H9 (cell line): Measurements from ENCODE around the gene VSX1. TPM values are rescaled to one million over a fixed set of nuclear protein-coding genes. Genes with fewer than 3 reads are reported as not detected.

Source experiments
- DNase-seq: peaks from one replicate; pipeline ENCODE4 v3.0.0-alpha.2; 2017
- H2AFZ ChIP-seq: one replicate; pipeline ENCODE4 v1.6.1; 2013; ENCODE audit warnings: mild to moderate bottlenecking, low read length, control low read depth, moderate library complexity
- H2AK5ac ChIP-seq: 2 replicates; pipeline ENCODE4 v1.6.1; 2013; ENCODE audit warnings: low read length, control low read depth, mixed read lengths; ENCODE audit not compliant: insufficient read length
- H2BK120ac ChIP-seq: one replicate; pipeline ENCODE4 v1.6.1; 2013; ENCODE audit warnings: low read depth, mild to moderate bottlenecking, low read length, control low read depth, inconsistent platforms; ENCODE audit not compliant: poor library complexity, severe bottlenecking
- H2BK12ac ChIP-seq: 2 replicates; pipeline ENCODE4 v1.6.1; 2013; ENCODE audit warnings: low read length, control low read depth, mixed read lengths, low read depth; ENCODE audit not compliant: insufficient read length
- H2BK15ac ChIP-seq: 2 replicates; pipeline ENCODE4 v1.6.1; 2013; ENCODE audit warnings: low read depth, low read length, control low read depth
- H2BK20ac ChIP-seq: one replicate; pipeline ENCODE4 v1.6.1; 2013; ENCODE audit warnings: low read depth, mild to moderate bottlenecking, low read length, control low read depth, inconsistent platforms; ENCODE audit not compliant: poor library complexity, severe bottlenecking
- H2BK5ac ChIP-seq: 2 replicates; pipeline ENCODE4 v1.6.1; 2013; ENCODE audit warnings: low read length, control low read depth, mixed read lengths; ENCODE audit not compliant: insufficient read length
- H3K14ac ChIP-seq: 2 replicates; pipeline ENCODE4 v1.6.1; 2013; ENCODE audit warnings: low read length, control low read depth; ENCODE audit not compliant: insufficient read depth
- H3K18ac ChIP-seq: 2 replicates; pipeline ENCODE4 v1.6.1; 2013; ENCODE audit warnings: low read depth, mild to moderate bottlenecking, mixed read lengths, low read length, control low read depth; ENCODE audit not compliant: insufficient read length
- H3K23ac ChIP-seq: 2 replicates; pipeline ENCODE4 v1.6.1; 2013; ENCODE audit warnings: low read length, control low read depth, mixed read lengths, low read depth; ENCODE audit not compliant: insufficient read length
- H3K23me2 ChIP-seq: 2 replicates; pipeline ENCODE4 v1.6.1; 2013; ENCODE audit warnings: low read depth, mild to moderate bottlenecking, mixed read lengths, low read length, control low read depth; ENCODE audit not compliant: insufficient read length, poor library complexity, severe bottlenecking
- H3K27ac ChIP-seq: 2 replicates; pipeline ENCODE4 v1.5.1; 2013; ENCODE audit warnings: low read length, control low read depth, mixed read lengths, low read depth; ENCODE audit not compliant: insufficient read length
- H3K27me3 ChIP-seq: 2 replicates; pipeline ENCODE4 v1.6.1; 2013; ENCODE audit warnings: low read length, control low read depth, inconsistent platforms; ENCODE audit not compliant: insufficient read depth
- H3K4ac ChIP-seq: 2 replicates; pipeline ENCODE4 v1.6.1; 2013; ENCODE audit warnings: low read depth, mild to moderate bottlenecking, control low read depth, inconsistent platforms, low read length, moderate library complexity
- H3K4me1 ChIP-seq: 2 replicates; pipeline ENCODE4 v1.6.1; 2013; ENCODE audit warnings: low read length, control low read depth, inconsistent platforms; ENCODE audit not compliant: insufficient read depth
- H3K4me2 ChIP-seq: 2 replicates; pipeline ENCODE4 v1.6.1; 2013; ENCODE audit warnings: low read length, control low read depth, mixed read lengths; ENCODE audit not compliant: insufficient read length, insufficient read depth
- H3K56ac ChIP-seq: 2 replicates; pipeline ENCODE4 v1.6.1; 2013; ENCODE audit warnings: low read depth, mild to moderate bottlenecking, mixed read lengths, low read length, control low read depth; ENCODE audit not compliant: insufficient read length
- H3K79me1 ChIP-seq: 2 replicates; pipeline ENCODE4 v1.6.1; 2013; ENCODE audit warnings: low read depth, mild to moderate bottlenecking, moderate library complexity, low read length, control low read depth, inconsistent platforms; ENCODE audit not compliant: insufficient read depth, poor library complexity, severe bottlenecking
- H3K79me2 ChIP-seq: 2 replicates; pipeline ENCODE4 v1.6.1; 2013; ENCODE audit warnings: low read length, control low read depth, inconsistent platforms; ENCODE audit not compliant: insufficient read depth
- H3K9ac ChIP-seq: 2 replicates; pipeline ENCODE4 v1.6.1; 2013; ENCODE audit warnings: low read length, control low read depth, mixed read lengths; ENCODE audit not compliant: insufficient read length; ENCODE audit errors: extremely low read depth
- H3K9me3 ChIP-seq: one replicate; pipeline ENCODE4 v1.6.1; 2013; ENCODE audit warnings: low read depth, low read length, inconsistent platforms; ENCODE audit not compliant: control insufficient read depth
- H3T11ph ChIP-seq: one replicate; pipeline ENCODE4 v1.6.1; 2013; ENCODE audit warnings: mild to moderate bottlenecking, low read length, control low read depth, inconsistent platforms
- H4K20me1 ChIP-seq: one replicate; pipeline ENCODE4 v1.6.1; 2013; ENCODE audit not compliant: control insufficient read depth, insufficient read length, insufficient read depth
- H4K5ac ChIP-seq: 2 replicates; pipeline ENCODE4 v1.6.1; 2013; ENCODE audit warnings: low read depth, mild to moderate bottlenecking, mixed read lengths, low read length, control low read depth; ENCODE audit not compliant: insufficient read length
- H4K8ac ChIP-seq: replicated peaks from 2 replicates; pipeline ENCODE4 v1.6.1; 2013; ENCODE audit warnings: low read length, control low read depth, mixed read lengths, low read depth; ENCODE audit not compliant: insufficient read length
- H4K91ac ChIP-seq: 2 replicates; pipeline ENCODE4 v1.6.1; 2013; ENCODE audit warnings: low read depth, mild to moderate bottlenecking, moderate library complexity, mixed read lengths, low read length, control low read depth; ENCODE audit not compliant: insufficient read length
- H3K27ac Mint-ChIP-seq, 3 experiments: 2 replicates in 2 of 3; 3 replicates in 1 of 3; pipeline ENCODE4 v1.8.0; 2020 to 2021; ENCODE audit warnings: mixed read lengths in 3 of 3, mild to moderate bottlenecking in 1 of 3, moderate library complexity in 1 of 3
- H3K27me3 Mint-ChIP-seq: 2 replicates; pipeline ENCODE4 v1.8.0; 2021; ENCODE audit warnings: low read depth, mild to moderate bottlenecking, moderate library complexity, mixed read lengths
- H3K36me3 Mint-ChIP-seq, 3 experiments: 2 replicates in 2 of 3; 3 replicates in 1 of 3; pipeline ENCODE4 v1.8.0; 2020 to 2021; ENCODE audit warnings: low read depth in 3 of 3, mixed read lengths in 3 of 3; ENCODE audit not compliant: insufficient read depth in 1 of 3
- H3K4me1 Mint-ChIP-seq, 2 experiments: 2 replicates each; pipeline ENCODE4 v1.8.0; 2020; ENCODE audit warnings: mixed read lengths in 2 of 2
- H3K4me3 Mint-ChIP-seq, 2 experiments: 2 replicates in 1 of 2; 3 replicates in 1 of 2; pipeline ENCODE4 v1.8.0; 2020 to 2021; ENCODE audit warnings: mild to moderate bottlenecking in 2 of 2, mixed read lengths in 2 of 2, moderate library complexity in 1 of 2
- H3K9me3 Mint-ChIP-seq, 2 experiments: 2 replicates in 1 of 2; 3 replicates in 1 of 2; pipeline ENCODE4 v1.8.0; 2020; ENCODE audit warnings: mild to moderate bottlenecking in 2 of 2, mixed read lengths in 2 of 2, moderate library complexity in 1 of 2
- CTCF ChIP-seq: fragments of 200-600 bp; sonication (generic); conservative IDR thresholded peaks from 3 replicates; pipeline ENCODE4 v1.8.0; 2021; ENCODE audit warnings: antibody characterized with exemption, mild to moderate bottlenecking
- WGBS: extraction: QIAGEN DNeasy Blood & Tissue Kit; methylation state at CpG from one replicate; pipeline ENCODE4 v1.1.7; 2013; ENCODE audit warnings: missing lambda C conversion rate, low lambda C conversion rate, mixed read lengths; ENCODE audit not compliant: insufficient read length; ENCODE audit errors: extremely low coverage; 5-methylcytosine and 5-hydroxymethylcytosine counted together
- total RNA-seq: library from RNA; stranded (reverse); gene quantifications from 2 replicates; pipeline ENCODE4 v1.2.1, GENCODE V29; 2021

VSX1 gene
- total RNA-seq, 1 experiment from 2014 or later, result not detected

- no peak overlapping the region for H3K4ac ChIP-seq
- TF ChIP-seq CTCF, result no peak
- H2BK20ac ChIP-seq, result no peak overlapping the region
- no CpG with 5 or more reads among the region's 11 CpGs for WGBS
- no peak overlapping the region for H2AFZ ChIP-seq
- Mint-ChIP-seq H3K4me3 (no peak overlapping the region), H3K27me3 (peaks cover 70% of the 10 kb centered on the region), H3K36me3 (no peaks in the 10 kb centered on the region), H3K27ac (no peak overlapping the region), H3K9me3 (no peaks in the 10 kb centered on the region), H3K4me1 (peaks cover 10% of the 10 kb centered on the region in 2 experiments; a peak in 3 of 4 replicates)
- H3K9me3 ChIP-seq, result no peaks in the 10 kb centered on the region
- H2BK120ac ChIP-seq, result no peak overlapping the region
- H3K23ac ChIP-seq, result no peak overlapping the region
- H2AK5ac ChIP-seq, result no peak overlapping the region
- H3K27ac ChIP-seq, result no peak overlapping the region
- no peak overlapping the region for H2BK12ac ChIP-seq
- no peak overlapping the region for H4K5ac ChIP-seq
- H4K91ac ChIP-seq, result no peak overlapping the region
- DNase-seq, result no peak
- H4K8ac ChIP-seq, result no peak overlapping the region
- H3K56ac ChIP-seq, result no peak overlapping the region
- no peak overlapping the region for H3K14ac ChIP-seq
- peaks cover 27% of the 10 kb centered on the region; the same call in 1 of the 2 replicates for H3K27me3 ChIP-seq
- H3K18ac ChIP-seq, result no peak overlapping the region
- H3K79me1 ChIP-seq, result no peaks in the 10 kb centered on the region
- no peak overlapping the region for H2BK15ac ChIP-seq
- H3K4me1 ChIP-seq, result no peaks in the 10 kb centered on the region
- H3K23me2 ChIP-seq, result peaks cover 16% of the 10 kb centered on the region
- no peaks in the 10 kb centered on the region for H4K20me1 ChIP-seq
- no peak overlapping the region for H3T11ph ChIP-seq
- no peak overlapping the region for H2BK5ac ChIP-seq
- no peaks in the 10 kb centered on the region for H3K79me2 ChIP-seq
- H3K4me2 ChIP-seq, result no peak overlapping the region
- no peak overlapping the region for H3K9ac ChIP-seq
These were observed 28.5 kb downstream of the VSX1 start for GRCh38 chr20:25053255-25054031.
